ENCODE data around the gene TCF4.

TCF4 gene

GRCh38 chr18:55439056-55439455 is 148.9 kb downstream of the TCF4 start:
- DNase-seq (ENCODE audit: low spot score): no peak

DNA sequence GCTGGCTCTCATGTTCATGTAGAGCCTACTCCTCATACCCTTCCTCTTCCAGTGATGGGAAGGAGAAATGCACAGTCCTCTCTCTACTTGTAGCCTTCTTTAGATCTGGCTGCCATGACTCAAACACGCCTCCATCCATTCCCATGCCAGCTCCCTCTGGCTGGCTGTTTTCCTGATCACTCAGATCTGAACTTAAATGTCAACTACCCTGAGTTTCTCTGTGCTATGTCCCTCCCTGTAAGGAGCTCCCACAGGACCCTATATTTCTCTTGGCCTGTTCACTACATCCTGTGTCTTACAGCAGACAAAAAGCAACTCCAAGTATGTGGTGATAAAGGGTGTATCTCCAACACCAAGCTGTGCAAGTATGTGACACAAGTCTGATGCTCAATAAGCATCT is 152.4 kb downstream of the TCF4 start:
- DNase-seq (ENCODE audit: low spot score): no peak

GRCh38 chr18:55433648-55434047 is 154.3 kb downstream of the TCF4 start:
- no peak for DNase-seq (ENCODE audit: low spot score)

DNA sequence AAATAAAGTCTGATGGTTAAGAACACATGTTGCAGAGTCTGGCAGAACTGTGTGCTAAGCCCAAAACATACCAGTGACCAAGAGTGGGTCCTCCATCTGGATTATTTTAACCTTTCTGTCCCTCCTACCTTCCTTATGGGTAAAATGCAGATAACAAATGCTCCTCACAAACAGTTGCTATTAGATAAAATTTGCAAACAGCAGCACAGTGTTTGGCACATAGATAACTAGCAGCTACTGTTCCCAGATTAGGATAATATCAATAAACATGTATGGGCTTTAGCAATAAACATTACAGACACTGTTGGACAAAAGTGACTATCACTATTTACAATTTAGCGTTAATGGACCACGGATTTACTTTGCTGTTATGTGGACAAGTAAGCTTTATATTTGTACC is 154.9 kb downstream of the TCF4 start:
- DNase-seq (ENCODE audit: low spot score): no peak

DNA sequence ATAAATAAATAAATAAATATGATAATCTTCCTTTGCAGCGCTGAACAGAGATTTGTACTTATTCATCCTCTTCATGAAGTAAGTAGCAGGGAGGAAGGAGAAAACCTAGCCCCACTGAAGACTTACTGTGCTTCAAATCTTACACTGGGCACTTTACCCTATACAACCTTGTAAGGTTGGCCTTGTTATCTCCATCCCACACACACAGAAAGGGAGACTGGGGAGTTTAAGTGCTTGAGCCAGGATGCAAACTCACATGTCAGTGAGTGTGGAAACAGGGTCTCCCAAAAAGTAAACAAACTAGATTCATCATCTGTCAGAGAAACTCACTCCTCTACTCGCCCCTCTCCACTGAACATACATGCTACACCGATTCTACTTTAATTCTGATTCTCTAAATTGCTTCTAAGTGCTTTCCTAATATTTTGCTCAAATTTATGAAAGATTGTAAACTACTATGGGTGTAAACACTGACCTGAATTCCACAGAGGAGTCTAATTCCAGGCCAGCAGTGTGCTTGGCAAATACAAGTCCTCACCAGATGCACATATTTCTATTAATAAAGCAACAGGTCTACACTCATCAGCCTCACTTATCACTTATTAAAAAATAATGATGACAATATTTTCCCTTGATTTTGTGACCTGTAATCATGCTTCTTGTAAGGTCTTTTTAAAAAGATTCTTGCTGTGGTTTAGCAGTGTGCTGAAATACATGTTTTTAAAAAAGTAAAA is 155.5 kb downstream of the TCF4 start:
- no peak for DNase-seq (ENCODE audit: low spot score)

DNA sequence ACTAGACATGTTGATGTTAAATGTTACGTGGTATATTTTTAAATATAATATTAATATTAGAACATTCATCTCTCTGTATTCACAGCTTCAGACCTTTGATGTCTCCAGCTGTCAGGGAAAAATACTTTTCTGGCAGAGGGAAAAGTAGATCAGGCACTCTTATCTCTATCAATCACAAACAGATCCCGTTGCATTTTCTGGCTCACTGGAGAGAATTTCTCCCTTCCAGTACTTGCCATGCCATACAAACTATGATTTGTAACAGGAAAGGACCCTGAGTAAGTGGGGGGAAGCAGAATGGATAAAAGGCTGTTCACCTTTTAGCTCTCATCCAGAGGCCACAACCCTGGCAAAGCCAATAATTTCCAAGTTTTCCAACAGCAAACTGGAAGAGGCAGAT is 158.0 kb downstream of the TCF4 start:
- DNase-seq (ENCODE audit: low spot score): no peak

DNA sequence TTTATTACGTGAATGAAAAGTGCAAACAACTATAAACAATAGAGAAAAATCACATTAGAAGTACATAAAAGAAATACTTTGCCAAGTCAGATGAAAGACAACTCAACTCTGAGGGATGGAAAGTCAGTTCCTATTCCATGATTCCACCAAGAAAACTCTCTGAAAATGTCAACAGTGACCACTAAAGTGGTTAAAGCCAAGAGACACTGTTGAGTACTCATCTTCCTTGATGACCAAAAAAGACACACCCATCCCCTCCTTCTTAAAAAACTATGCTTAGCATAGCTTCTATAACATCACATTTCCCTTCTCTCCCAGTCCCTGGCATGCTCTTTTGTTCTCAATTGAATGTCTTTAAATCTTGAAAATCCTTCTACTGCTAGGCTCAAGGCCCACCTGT is 160.0 kb downstream of the TCF4 start:
- DNase-seq (ENCODE audit: low spot score): no peak

DNA sequence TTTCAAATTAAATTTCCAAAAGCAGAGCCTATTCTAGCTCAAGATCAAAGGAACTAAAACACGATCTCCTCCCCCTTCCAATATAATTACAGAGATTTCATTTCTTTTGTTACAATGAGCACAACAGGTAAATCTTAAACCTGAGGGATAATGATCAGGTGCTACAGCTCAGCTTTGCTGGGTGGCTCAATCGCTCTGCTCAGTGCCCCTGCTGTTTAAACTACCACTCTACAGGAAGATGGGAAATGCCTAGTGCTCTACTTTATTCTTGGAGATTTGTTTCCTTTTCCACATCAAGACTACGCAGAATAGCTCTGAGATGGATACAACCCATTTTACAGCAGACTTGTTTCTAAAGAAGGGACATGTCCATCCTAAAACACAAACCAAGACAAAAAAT is 162.3 kb downstream of the TCF4 start:
- no peak for DNase-seq (ENCODE audit: low spot score)

DNA sequence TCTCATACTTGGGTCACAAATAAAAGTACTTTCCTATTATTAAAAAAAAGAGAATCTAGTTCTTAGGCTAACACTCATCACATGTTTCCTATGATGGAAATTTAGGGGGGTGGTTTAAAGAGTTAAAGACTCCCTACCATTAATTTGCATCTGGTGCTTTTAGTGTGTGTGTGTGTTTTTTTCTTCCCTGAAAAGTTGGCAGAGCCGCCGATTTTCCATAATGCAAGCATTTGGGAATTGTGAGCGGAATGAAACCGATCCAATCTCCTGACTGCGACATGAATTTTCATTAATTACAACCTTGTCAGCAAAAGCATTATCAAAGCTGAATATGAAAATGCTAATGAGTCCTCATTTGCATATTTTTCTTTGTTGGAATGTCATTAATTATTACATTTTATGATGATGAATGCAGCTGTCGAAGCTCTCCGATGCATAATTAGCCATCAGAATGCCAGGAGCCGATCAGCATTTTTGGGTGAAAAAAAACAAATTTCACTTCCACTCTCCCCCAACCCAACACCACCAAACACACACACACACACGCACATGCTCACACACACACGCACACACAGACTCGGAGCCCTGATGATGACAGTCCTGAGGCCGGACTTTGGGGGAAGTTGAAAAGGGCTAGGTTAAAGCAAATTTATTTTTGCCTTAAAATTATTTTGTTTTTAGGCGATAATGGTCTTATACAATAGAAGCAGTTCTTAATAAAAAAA is 165.4 kb downstream of the TCF4 start:
- no peak for DNase-seq (ENCODE audit: low spot score)

- DNase-seq (ENCODE audit: low spot score): no peak
Measured at GRCh38 chr18:55421615-55422419, 166.2 kb downstream of the TCF4 start.

DNA sequence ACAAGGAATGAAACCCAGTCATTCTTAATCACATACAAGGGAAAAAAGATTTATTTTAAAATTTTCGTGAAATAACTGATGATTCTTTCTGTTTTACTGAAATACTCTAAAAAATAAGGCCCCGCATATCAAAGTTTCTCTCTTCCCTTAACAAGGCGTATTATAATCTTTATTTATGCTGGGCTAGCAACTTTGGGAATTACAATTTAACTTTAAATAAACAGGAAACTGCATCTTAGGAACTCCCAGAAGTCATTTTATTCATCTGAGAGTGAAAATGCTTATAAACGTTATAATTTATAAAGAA is 166.7 kb downstream of the TCF4 start:
- no peak for DNase-seq (ENCODE audit: low spot score)

GRCh38 chr18:55420665-55421307 is 167.2 kb downstream of the TCF4 start:
- DNase-seq (ENCODE audit: low spot score): no peak

DNA sequence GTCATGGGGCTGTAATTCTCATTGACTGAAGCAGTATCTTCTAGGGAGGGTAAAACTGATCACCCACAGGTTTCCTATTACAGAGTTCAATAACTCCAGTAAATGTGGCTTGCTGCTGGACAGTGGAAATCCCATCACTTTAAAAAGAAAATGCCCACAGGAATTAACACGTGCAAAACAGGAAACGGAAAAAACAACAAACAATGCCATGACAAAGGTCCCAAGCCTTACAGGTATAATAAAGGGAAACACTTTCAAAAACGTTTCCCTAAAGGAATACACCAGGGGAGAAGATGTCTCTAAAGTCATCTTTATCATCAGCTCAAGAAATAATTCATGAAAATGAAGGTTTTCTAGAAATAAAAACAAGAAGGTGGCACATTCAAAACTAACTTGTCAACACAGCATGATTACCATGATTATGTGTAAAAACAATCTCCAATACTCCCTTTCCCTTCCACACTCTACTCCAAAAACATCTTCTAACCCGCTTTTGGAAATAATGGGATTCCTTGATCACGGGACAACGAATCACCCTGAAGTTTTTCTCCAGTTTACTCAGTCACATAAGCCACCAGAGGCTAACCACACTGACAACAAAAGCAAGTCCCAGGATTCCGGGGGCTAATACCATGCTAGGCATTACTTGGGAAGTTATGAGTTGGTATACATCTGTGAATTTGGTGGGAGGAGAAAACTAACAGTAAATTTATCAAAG is 167.9 kb downstream of the TCF4 start:
- DNase-seq (ENCODE audit: low spot score): no peak

GRCh38 chr18:55419132-55419946 is 168.7 kb downstream of the TCF4 start:
- DNase-seq (ENCODE audit: low spot score): no peak

GRCh38 chr18:55418439-55418838 is 169.6 kb downstream of the TCF4 start:
- no peak for DNase-seq (ENCODE audit: low spot score)

DNA sequence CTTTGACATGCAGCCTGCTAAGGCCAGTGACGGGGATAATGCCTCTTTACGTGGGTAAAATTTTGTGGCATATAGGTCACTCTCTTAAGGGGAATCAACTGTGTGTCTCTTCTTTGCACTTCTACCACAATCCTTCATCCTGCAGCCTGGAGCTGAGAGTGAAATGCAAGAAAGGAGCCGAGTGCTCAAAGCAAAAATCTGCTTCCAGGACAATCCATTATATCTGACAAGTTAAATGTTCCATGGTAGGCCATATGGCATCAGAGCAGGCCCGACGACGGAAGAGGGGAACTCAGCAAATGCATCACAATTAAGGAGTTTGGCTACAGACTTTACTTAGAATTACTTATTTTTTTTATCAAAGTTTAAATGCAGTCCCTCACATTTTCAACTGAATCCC is 171.2 kb downstream of the TCF4 start:
- no peak for DNase-seq (ENCODE audit: low spot score)

DNA sequence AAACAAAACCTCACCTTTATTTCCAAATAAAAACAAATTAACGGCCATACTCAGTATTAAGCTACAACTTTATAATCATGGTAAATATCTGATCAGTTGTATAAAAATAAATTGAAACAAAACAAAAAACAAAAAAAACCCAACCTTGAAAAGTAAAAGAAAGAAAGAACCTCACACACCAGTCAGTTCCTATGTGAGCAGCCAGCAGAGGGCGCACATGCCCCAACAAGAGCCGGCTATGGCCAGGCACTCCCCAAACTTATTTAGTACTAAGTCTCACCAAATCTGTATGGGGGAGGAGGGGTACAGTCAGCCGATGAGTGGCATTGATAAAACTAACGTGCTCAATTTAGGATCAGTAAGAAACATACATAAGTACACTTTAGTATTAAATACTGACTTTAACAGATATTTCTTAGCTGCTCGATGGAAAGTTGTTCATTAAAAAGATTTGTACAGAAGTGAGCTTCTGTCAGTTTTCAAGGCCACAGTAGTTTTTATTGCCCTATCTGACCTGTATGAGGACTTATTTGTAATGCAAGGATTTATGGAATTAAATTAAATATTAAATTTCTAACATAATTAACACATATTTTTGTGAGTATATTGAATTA is 172.6 kb downstream of the TCF4 start:
- DNase-seq (ENCODE audit: low spot score): peak; percentile 80

- DNase-seq (ENCODE audit: low spot score): no peak
Measured at GRCh38 chr18:55414475-55414874, 173.5 kb downstream of the TCF4 start.

GRCh38 chr18:55413474-55413873 is 174.5 kb downstream of the TCF4 start:
- no peak for DNase-seq (ENCODE audit: low spot score)

- no peak for DNase-seq (ENCODE audit: low spot score)
Measured at GRCh38 chr18:55407774-55408535, 180.0 kb downstream of the TCF4 start.
